ENCODE data around the gene BACH2.

The BACH2 gene

GRCh38 chr6:90204327-90205056 is 92.2 kb downstream of the BACH2 start:
- DNase-seq = no peak

- no peak for DNase-seq
These were observed 93.0 kb downstream of the BACH2 start for GRCh38 chr6:90203672-90204071.

- no peak for DNase-seq
These were observed 94.5 kb downstream of the BACH2 start for GRCh38 chr6:90202156-90202555.

- no peak for DNase-seq
These were observed 96.7 kb downstream of the BACH2 start for GRCh38 chr6:90199900-90200299.

GRCh38 chr6:90198758-90199425 is 97.8 kb downstream of the BACH2 start:
- no peak for DNase-seq

GRCh38 chr6:90197854-90198496 is 98.7 kb downstream of the BACH2 start:
- no peak for DNase-seq

GRCh38 chr6:90195094-90195829 is 101.4 kb downstream of the BACH2 start:
- no peak for DNase-seq

- no peak for DNase-seq
These were observed 102.2 kb downstream of the BACH2 start for GRCh38 chr6:90194371-90194841.

- no peak for DNase-seq
These were observed 103.3 kb downstream of the BACH2 start for GRCh38 chr6:90193359-90193758.

GRCh38 chr6:90192857-90193256 is 103.8 kb downstream of the BACH2 start:
- no peak for DNase-seq

- no peak for DNase-seq
These were observed 105.8 kb downstream of the BACH2 start for GRCh38 chr6:90190752-90191395.

GRCh38 chr6:90190131-90190530 is 106.5 kb downstream of the BACH2 start:
- no peak for DNase-seq

GRCh38 chr6:90187437-90188121 is 109.1 kb downstream of the BACH2 start:
- no peak for DNase-seq

GRCh38 chr6:90186637-90187371 is 109.8 kb downstream of the BACH2 start:
- DNase-seq = no peak

GRCh38 chr6:90186026-90186425 is 110.6 kb downstream of the BACH2 start:
- no peak for DNase-seq

GRCh38 chr6:90184334-90185298 is 112.0 kb downstream of the BACH2 start:
- no peak for DNase-seq

GRCh38 chr6:90183587-90184333 is 112.9 kb downstream of the BACH2 start:
- DNase-seq = no peak

- DNase-seq = no peak
These were observed 116.1 kb downstream of the BACH2 start for GRCh38 chr6:90180526-90180925.

Data from activated T-cell treated with anti-CD3 and anti-CD28 coated beads for 4 hours (primary cell).